Left lung (tissue), 10 donors: ENCODE measurements around the gene RHBDL1. TPM values are rescaled to one million over a fixed set of nuclear protein-coding genes. Genes with fewer than 3 reads are reported as not detected.
"Not testable (repeated sequence)": the region's sequence is repeated elsewhere in the genome, so short reads cannot be mapped to it uniquely, and the experiment has no call there.

Experiments used
- ATAC-seq: fragments of 200-7000 bp; cut with Tn5 transposase; one replicate; pipeline ENCODE4 v1.9.1; 2020; ENCODE audit warnings: moderate library complexity
- DNase-seq, 4 donors: peaks; one replicate each; pipeline ENCODE4 v3.0.0-alpha.2; 2013 to 2020
- H3K27ac ChIP-seq, 2 donors: fragments of 200-600 bp; sonication (generic) in 1 of 2; one replicate each; pipeline versions ENCODE4 v1.5.0 to v1.8.0; 2020 to 2021
- H3K27me3 ChIP-seq, 2 donors: fragments of 200-600 bp; sonication (generic) in 1 of 2; one replicate each; pipeline versions ENCODE4 v1.5.0 to v1.8.0; 2020 to 2021
- H3K36me3 ChIP-seq, 2 donors: fragments of 200-600 bp; sonication (generic) in 1 of 2; one replicate each; pipeline versions ENCODE4 v1.5.0 to v1.8.0; 2020 to 2021
- H3K4me1 ChIP-seq, 2 donors: fragments of 200-600 bp; one replicate each; pipeline ENCODE4 v1.8.0; 2021
- H3K4me3 ChIP-seq, 2 donors: fragments of 200-600 bp; sonication (generic) in 1 of 2; one replicate each; pipeline versions ENCODE4 v1.5.0 to v1.8.0; 2020 to 2021; ENCODE audit warnings: mild to moderate bottlenecking in 1 of 2
- H3K9me3 ChIP-seq, 2 donors: fragments of 200-600 bp; sonication (generic) in 1 of 2; one replicate each; pipeline versions ENCODE4 v1.5.0 to v1.8.0; 2020 to 2021
- intact Hi-C, 2 donors: fragments of 100-400 bp; cut with DNase I; formaldehyde crosslinking; loops; one replicate each; pipeline versions ENCODE4 v1.11.2 to v1.14.2; 2022
- polyA plus RNA-seq, 6 donors: library from polyadenylated mRNA; unstranded; fragments of 120-200 nt; gene quantifications; one replicate each; pipeline ENCODE4 v1.2.1, GENCODE V29; 2013; ENCODE audit not compliant: insufficient read length in 6 of 6
- total RNA-seq, 2 donors: library from RNA; stranded (reverse); fragmentation: NEBNext Ultra II Directional; extraction: Animal tissue kit (Norgen Biotek cat#: 25700); gene quantifications; one replicate each; pipeline ENCODE4 v1.2.1, GENCODE V29; 2021
- TF ChIP-seq, protein P1 (sequence below), 2 donors: fragments of 200-600 bp; sonication (generic) in 1 of 2; IDR thresholded peaks; one replicate each; pipeline versions ENCODE4 v1.5.0 to v1.8.0; 2021; ENCODE audit warnings: antibody characterized with exemption in 2 of 2
- donor health status: DM: no; HTN: yes; CAD: no.
- donor health status: DM: no; HTN: no; CAD: no.

Gene RHBDL1
- total and polyA plus RNA-seq, 8 donors: 0.45 to 4.3 (median 0.81) TPM

DNA sequence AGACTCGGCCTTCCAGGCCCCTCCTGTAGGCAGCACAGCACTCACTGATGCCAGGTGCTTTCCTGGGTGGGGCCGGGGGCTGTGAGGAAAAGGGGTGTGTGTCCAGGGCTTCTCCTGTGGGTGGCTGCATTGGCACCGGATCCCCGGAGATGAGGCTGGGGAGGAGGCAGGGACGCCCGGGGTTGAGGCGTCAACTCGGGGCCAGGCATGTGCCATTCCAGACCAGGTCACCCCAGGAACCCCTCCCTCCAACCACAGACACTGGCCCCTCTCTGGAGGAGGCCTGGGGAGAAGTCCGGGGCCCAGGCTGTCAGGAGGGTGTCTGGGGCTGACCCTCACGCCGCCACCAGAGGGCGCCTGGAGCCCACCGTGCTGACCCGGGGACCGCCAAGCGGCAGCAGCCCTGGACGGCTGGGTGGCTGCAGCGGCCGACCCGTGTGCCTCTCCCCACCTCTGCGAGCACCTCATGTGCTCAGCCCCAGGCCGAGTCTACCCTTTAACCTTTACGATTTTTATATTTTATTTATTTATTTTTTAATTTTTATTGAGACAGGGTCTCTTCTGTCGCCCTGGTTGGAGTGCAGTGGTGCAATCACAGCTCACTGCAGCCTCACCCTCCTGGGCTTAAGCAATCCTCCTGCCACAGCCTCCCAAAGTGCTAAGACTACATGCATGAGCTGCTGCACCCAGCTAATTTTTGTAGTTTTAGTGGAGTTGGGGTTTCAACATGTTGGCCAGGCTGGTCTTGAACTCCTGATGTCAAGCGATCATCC lies 36.3 kb downstream of the RHBDL1 start:
- Histone ChIP-seq H3K9me3 (no peaks in the 10 kb centered on the region), H3K4me3 (no peak overlapping the region), H3K27me3 (peaks cover 17 to 94% of the 10 kb centered on the region in 2 donors), H3K27ac (no peak overlapping the region), H3K36me3 (no peaks in the 10 kb centered on the region), H3K4me1 (peaks cover 11 to 36% of the 10 kb centered on the region in 2 donors)
- TF ChIP-seq, protein P1, sequence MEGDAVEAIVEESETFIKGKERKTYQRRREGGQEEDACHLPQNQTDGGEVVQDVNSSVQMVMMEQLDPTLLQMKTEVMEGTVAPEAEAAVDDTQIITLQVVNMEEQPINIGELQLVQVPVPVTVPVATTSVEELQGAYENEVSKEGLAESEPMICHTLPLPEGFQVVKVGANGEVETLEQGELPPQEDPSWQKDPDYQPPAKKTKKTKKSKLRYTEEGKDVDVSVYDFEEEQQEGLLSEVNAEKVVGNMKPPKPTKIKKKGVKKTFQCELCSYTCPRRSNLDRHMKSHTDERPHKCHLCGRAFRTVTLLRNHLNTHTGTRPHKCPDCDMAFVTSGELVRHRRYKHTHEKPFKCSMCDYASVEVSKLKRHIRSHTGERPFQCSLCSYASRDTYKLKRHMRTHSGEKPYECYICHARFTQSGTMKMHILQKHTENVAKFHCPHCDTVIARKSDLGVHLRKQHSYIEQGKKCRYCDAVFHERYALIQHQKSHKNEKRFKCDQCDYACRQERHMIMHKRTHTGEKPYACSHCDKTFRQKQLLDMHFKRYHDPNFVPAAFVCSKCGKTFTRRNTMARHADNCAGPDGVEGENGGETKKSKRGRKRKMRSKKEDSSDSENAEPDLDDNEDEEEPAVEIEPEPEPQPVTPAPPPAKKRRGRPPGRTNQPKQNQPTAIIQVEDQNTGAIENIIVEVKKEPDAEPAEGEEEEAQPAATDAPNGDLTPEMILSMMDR (IDR thresholded peaks at IDR 0.05): peak; percentile 94 to 98
- ATAC-seq (peak; percentile 73), DNase-seq (peak in 3 of 4 donors; percentile 81 to 98 (median 84))
- intact Hi-C loops: loop anchor here in 1 of 2 donors (5.0 kb wide), 1 partner anchor 71 kb away; no protein-coding TSS in a partner anchor

DNA sequence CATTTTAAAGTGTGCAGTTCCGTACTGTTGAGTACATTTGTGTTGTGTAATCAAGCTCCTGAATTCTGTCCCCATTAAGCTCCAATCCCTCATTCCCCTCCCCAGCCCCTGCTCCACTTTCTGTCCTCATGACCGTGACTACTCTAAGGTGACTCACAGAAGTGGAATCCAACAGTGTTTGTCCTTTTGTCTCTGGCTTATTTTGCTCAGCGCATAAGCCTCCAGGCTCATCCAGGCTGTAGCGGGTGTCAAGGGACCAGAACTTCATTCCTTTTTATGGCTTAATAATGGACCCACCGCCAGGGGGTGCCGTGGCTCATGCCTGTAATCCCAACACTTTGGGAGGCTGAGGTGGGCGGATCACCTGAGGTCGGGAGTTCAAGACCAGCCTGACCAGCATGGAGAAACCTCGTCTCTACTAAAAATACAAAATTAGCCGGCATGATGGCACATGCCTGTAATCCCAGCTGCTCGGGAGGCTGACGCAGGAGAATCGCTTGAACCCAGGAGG lies 37.3 kb downstream of the RHBDL1 start:
- DNase-seq, H3K36me3 ChIP-seq, H3K9me3 ChIP-seq, H3K27ac ChIP-seq, H3K4me3 ChIP-seq: not testable (repeated sequence)
- intact Hi-C loops: loop anchor here in 1 of 2 donors (5.0 kb wide), 1 partner anchor 70 kb away; no protein-coding TSS in a partner anchor
- TF ChIP-seq, protein P1 (IDR thresholded peaks at IDR 0.05): peak; percentile 6 to 16
- Histone ChIP-seq H3K27me3 (peaks cover 12 to 94% of the 10 kb centered on the region in 2 donors), H3K4me1 (peaks cover 11 to 38% of the 10 kb centered on the region in 2 donors)
- peak; percentile 5 for ATAC-seq

DNA sequence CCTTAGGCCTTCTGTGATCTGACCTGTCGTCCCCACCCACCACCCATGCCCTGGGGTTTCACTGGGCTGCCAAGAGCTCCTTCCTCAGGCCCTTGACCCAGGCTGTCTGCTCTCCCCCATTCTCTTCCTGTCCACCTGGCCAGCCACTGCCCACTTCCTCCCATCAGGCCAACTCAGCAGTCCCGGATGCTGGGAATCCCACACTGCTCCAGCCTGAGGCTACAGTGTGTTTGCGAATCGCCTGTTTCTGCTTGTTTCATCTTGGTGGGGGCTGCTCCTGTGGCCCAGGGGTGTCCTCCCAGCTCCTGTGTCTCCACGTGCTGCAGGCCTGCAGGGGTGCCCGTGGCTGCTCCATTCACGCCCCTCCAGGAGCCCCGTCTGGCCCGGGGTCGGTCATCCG lies 38.6 kb downstream of the RHBDL1 start:
- no peak for ATAC-seq
- DNase-seq: no peak
- Histone ChIP-seq H3K27ac (no peak overlapping the region), H3K4me1 (peaks cover 11 to 41% of the 10 kb centered on the region in 2 donors), H3K9me3 (no peaks in the 10 kb centered on the region), H3K36me3 (no peaks in the 10 kb centered on the region), H3K27me3 (peaks cover 12 to 87% of the 10 kb centered on the region in 2 donors), H3K4me3 (no peak overlapping the region)
- intact Hi-C loops: loop anchor here in 1 of 2 donors (5.0 kb wide), 1 partner anchor 68 kb away; no protein-coding TSS in a partner anchor
- TF ChIP-seq, protein P1 (IDR thresholded peaks at IDR 0.05): no peak

DNA sequence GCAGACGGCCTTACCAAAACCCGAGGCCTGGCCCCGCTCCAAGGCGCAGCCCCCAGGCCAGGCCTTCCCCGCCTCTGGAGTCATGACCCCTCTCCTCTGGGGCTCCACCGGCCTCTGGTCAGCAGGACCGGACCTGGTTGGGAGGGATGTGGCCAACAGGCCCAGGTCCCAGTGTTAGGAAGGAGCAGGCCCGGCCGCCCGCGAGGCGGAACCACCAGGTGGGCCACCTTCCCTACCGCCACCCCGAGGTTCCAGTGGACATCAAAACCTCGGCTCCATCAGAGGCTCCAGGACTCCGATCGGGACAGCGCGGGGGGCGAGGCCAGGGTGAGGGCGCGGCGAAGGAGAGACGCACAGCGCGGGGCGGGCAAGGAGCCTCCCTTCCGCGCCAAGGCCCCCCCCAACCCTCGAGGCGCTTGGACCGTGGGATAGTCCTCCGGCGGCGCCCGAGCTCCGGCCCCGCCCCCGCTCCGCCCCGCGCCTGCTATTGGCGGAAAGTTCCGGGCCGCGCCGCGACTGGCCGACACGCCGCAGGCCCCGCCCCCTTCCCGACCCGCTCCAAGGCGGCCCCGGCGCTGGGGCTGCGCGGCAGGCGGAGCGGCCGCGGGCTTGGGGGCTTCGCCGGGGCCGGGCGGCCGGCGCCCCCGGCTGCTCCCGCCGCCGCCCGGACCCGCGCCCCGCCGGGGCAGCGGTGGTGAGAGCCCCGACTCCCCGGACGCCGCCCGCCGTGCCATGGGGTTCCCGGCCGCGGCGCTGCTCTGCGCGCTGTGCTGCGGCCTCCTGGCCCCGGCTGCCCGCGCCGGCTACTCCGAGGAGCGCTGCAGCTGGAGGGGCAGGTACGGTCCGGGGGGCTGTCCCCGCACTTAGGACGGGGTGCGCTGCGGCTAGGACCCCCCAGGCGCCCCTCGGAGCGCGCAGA lies 39.3 kb downstream of the RHBDL1 start, which contains the start of gene METRN:
Gene METRN (plus strand): TSS at position 561 of the 919 bp plus-strand sequence. CDS start 172 bp downstream, at position 733.
- H3K36me3 ChIP-seq: no peaks in the 10 kb centered on the region
- H3K4me3 ChIP-seq: peak within 1 kb of the TSS; percentile 62 to 65
- intact Hi-C loops: loop anchor here in 1 of 2 donors (5.0 kb wide), 1 partner anchor 67 kb away; no protein-coding TSS in a partner anchor
- H3K4me1 ChIP-seq: peaks cover 11 to 45% of the 10 kb centered on the region in 2 donors
- TF ChIP-seq, protein P1 (IDR thresholded peaks at IDR 0.05): no peak
- no peaks in the 10 kb centered on the region for H3K9me3 ChIP-seq
- DNase-seq: peak; percentile 84 to 97 (median 90)
- H3K27me3 ChIP-seq: peaks cover 12 to 81% of the 10 kb centered on the region in 2 donors
- H3K27ac ChIP-seq: no peak within 1 kb of the TSS
- peak; percentile 91 for ATAC-seq
